Prostate gland (tissue), 2 donors: Measurements from ENCODE around the gene WHRN.

Source experiments
- CTCF ChIP-seq, 4 experiments: fragments of 200-600 bp in 2 of 4; fragments of 450-650 bp in 2 of 4; sonication (generic) in 2 of 4; IDR thresholded peaks; 1 replicate in 3 of 4; 2 replicates in 1 of 4; pipeline ENCODE4 v1.5.1; 2016 to 2019; ENCODE audit warnings: antibody characterized with exemption in 4 of 4, mild to moderate bottlenecking in 2 of 4, moderate library complexity in 2 of 4
- POLR2A ChIP-seq: fragments of 450-650 bp; IDR thresholded peaks from one replicate; pipeline ENCODE4 v1.6.1; 2016; ENCODE audit warnings: antibody characterized with exemption, mild to moderate bottlenecking

GRCh38 chr9:114425126-114425525 is 80.1 kb downstream of the WHRN start:
- TF ChIP-seq POLR2A (no peak), CTCF (IDR thresholded peaks at IDR 0.05) (no peak)
